Measurements from ENCODE around the gene GLS. TPM values are rescaled to one million over a fixed set of nuclear protein-coding genes. Genes with fewer than 3 reads are reported as not detected.

GLS gene
- total RNA-seq, 4 donors from 2014 or later, result 175 to 274 (median 197) TPM

DNA sequence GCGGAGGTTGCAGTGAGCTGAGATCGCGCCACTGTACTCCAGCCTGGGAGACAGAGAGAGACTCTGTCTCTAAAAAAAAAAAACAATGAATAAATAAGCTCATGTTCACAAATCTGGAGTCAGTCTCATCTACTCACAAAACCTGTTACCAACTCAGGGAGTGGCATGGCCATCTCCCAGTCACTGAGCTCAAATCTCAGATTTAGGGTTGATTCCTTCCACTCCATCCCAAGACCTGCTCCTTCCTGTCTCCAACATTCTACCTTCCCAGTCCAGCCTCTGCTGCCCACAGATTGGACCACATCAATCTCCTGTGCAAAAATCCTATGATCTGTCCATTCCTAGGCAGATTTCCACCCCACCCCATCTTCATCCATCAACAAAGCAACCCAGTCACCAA is 131.7 kb downstream of the GLS start:
- WGBS, 2 donors, result 96 to 98% methylated on average over 3 of the region's 3 CpGs

DNA sequence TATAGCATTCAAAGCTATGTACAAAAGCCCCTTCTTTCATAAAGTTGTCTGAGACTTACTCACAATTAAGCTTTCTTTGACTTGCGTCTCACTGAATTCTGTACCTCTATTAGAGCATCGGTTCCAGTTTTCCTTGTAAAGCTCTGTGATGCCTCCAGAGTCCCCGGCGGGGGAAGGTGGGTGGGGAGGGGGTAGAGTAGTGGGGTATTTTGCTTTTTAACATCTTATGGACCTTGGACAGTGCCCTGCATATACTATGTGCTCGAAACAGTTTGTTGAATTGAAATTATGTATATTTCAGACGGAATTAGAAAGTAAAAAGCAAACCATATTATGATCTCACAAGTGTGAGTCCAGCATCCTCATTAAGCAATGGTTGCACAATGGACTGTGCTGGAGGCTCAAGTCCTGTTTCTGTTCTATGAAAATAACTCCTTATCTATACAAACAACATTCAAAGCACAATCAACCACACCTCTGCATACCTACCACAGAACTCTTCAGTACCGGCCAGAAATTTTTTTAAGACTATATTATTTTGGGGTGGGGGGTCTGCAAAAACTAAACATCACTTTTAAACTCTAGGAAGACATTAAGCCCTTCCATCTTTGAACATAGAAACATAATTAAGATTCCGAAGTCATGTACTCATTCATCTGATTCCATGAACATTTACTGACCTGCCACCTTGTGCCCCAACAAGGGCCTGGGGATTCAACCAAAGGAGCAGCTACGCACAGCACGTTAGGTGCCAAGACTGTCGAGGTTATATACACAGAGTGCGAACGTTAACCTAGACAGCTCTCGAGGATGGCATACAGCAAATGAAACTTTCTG is 132.4 kb downstream of the GLS start:
- Histone ChIP-seq H3K9me3 (no peaks in the 10 kb centered on the region), H3K36me3 (peaks cover 4% of the 10 kb centered on the region in 2 donors), H3K4me1 (peaks cover 17 to 31% of the 10 kb centered on the region in 2 donors), H3K4me3 (replicated peaks in 1 of 3) (peak overlapping the region; percentile 70 to 93 (median 80)), H3K27ac (peak overlapping the region; percentile 88 to 97 (median 93)), H3K27me3 (no peaks in the 10 kb centered on the region)
- intact Hi-C loops (cut with DNase I), result loop anchor here (5.0 kb wide), 1 partner anchor 131 kb away; the partner anchor contains the start of gene GLS
- TF ChIP-seq, protein P1, sequence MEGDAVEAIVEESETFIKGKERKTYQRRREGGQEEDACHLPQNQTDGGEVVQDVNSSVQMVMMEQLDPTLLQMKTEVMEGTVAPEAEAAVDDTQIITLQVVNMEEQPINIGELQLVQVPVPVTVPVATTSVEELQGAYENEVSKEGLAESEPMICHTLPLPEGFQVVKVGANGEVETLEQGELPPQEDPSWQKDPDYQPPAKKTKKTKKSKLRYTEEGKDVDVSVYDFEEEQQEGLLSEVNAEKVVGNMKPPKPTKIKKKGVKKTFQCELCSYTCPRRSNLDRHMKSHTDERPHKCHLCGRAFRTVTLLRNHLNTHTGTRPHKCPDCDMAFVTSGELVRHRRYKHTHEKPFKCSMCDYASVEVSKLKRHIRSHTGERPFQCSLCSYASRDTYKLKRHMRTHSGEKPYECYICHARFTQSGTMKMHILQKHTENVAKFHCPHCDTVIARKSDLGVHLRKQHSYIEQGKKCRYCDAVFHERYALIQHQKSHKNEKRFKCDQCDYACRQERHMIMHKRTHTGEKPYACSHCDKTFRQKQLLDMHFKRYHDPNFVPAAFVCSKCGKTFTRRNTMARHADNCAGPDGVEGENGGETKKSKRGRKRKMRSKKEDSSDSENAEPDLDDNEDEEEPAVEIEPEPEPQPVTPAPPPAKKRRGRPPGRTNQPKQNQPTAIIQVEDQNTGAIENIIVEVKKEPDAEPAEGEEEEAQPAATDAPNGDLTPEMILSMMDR (IDR thresholded peaks at IDR 0.05), result no peak
- TF ChIP-seq POLR2A (IDR thresholded peaks at IDR 0.05), result no peak
- WGBS, 2 donors, result 37% methylated on average over 14 of the region's 14 CpGs
- DNase-seq, result peak; percentile 8 to 9

More for the DNA sequence above, 131.7 kb downstream of the GLS start:
- Histone ChIP-seq H3K4me3 (replicated peaks in 1 of 3) (peak overlapping the region in 1 of 3 donors; percentile 70), H3K27ac (no peak overlapping the region), H3K4me1 (peaks cover 17 to 31% of the 10 kb centered on the region in 2 donors), H3K27me3 (no peaks in the 10 kb centered on the region), H3K9me3 (no peaks in the 10 kb centered on the region), H3K36me3 (peaks cover 4% of the 10 kb centered on the region in 2 donors)
- intact Hi-C loops (cut with DNase I), result loop anchor here (5.0 kb wide), 1 partner anchor 130 kb away; the partner anchor contains the start of gene GLS
- TF ChIP-seq POLR2A (IDR thresholded peaks at IDR 0.05), result no peak
- TF ChIP-seq, protein P1 (IDR thresholded peaks at IDR 0.05), result no peak
- no peak for DNase-seq

DNA sequence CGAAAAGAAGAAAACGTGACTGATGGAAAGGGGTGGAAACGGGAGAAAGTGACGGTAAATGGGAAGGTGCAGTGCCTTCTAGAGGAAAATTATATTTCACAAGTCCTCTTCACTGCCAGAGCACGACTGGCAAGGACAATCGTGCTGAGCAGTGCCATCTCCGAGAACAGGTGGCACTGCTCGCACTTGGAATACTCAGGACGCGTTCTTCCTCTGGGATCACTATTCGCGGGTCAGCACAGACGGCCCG is 133.0 kb downstream of the GLS start:
- peak overlapping the region; percentile 88 to 97 (median 93) for H3K27ac ChIP-seq
- peaks cover 4% of the 10 kb centered on the region in 2 donors for H3K36me3 ChIP-seq
- peaks cover 17 to 31% of the 10 kb centered on the region in 2 donors for H3K4me1 ChIP-seq
- peak overlapping the region; percentile 70 to 93 (median 80) for H3K4me3 ChIP-seq (replicated peaks in 1 of 3)
- WGBS, 2 donors, result 0% methylated on average over 14 of the region's 14 CpGs
- TF ChIP-seq, protein P1 (IDR thresholded peaks at IDR 0.05), result peak in 1 of 6 experiments; percentile 4
- no peak for TF ChIP-seq POLR2A (IDR thresholded peaks at IDR 0.05)
- intact Hi-C loops (cut with DNase I), result loop anchor here (5.0 kb wide), 1 partner anchor 131 kb away; the partner anchor contains the start of gene GLS
- no peaks in the 10 kb centered on the region for H3K9me3 ChIP-seq
- no peak for DNase-seq
- no peaks in the 10 kb centered on the region for H3K27me3 ChIP-seq

DNA sequence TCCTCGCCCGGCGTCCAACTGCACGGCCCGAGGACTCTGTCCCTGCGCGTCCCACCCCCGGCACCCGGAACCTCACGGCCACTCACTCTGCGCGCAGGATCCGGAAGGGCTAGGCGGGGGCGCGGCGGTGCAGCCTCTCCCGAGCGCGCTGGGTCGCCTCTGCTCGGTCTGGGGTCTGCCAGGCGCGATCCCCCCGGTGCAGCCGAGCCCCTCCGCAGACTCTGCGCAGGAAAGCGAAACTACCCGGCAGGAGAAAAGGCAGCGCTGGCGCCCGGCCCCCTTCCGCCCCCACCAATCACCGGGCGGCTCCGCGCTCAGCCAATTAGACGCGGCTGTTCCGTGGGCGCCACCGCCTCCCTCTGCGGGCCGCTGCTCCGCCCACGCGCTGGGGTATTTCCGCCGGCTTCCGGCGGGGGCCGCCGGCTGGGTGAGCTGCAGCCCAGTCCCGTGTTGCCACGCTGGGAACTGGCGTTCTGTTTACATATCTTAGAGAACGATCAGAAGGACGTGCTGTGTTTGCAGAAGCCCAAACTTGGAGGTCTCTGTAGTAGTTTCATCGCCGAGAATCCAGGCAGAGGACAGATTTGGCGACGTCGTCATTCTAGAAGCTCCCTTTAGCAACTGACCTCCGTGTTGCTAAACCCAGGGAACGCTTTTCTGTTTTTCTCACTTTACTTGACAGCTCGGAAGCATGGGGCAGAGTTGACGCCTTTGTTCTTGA is 133.5 kb downstream of the GLS start, which contains the start of gene STAT1:
Gene STAT1 (minus strand): TSS at position 240 of the 721 bp plus-strand sequence. CDS start 4,168 bp downstream, outside the sequence.
- peaks cover 17 to 31% of the 10 kb centered on the region in 2 donors for H3K4me1 ChIP-seq
- peak; percentile 93 for DNase-seq
- H3K36me3 ChIP-seq, result peaks cover 0 to under 1% of the 10 kb centered on the region in 2 donors
- peak within 1 kb of the TSS; percentile 70 to 93 (median 80) for H3K4me3 ChIP-seq (replicated peaks in 1 of 3)
- TF ChIP-seq, protein P1 (IDR thresholded peaks at IDR 0.05), result peak in 1 of 6 experiments; percentile 33
- peak in 1 of 2 donors; percentile 91 for TF ChIP-seq POLR2A (IDR thresholded peaks at IDR 0.05)
- H3K27ac ChIP-seq, result peak within 1 kb of the TSS; percentile 88 to 97 (median 93)
- H3K9me3 ChIP-seq, result no peaks in the 10 kb centered on the region
- no peaks in the 10 kb centered on the region for H3K27me3 ChIP-seq
- 1% methylated on average over 22 to 42 of the region's 68 CpGs for WGBS, 2 donors
- intact Hi-C loops (cut with DNase I), result loop anchor here (5.0 kb wide), 1 partner anchor 132 kb away; the partner anchor contains the start of gene GLS

Measured in thyroid gland (tissue), 4 donors.